Measurements from ENCODE around the gene PIBF1. TPM values are rescaled to one million over a fixed set of nuclear protein-coding genes. Genes with fewer than 3 reads are reported as not detected.
"Not testable (repeated sequence)": the region's sequence is repeated elsewhere in the genome, so short reads cannot be mapped to it uniquely, and the experiment has no call there.

Gene PIBF1
- total RNA-seq, 1 donor from 2014 or later, result 32.5 TPM

- no peak for DNase-seq (ENCODE audit: extremely low spot score, unreplicated experiment)
- TF ChIP-seq CTCF (conservative IDR thresholded peaks at IDR 0.05), result no peak
- H3K27me3 Mint-ChIP-seq, result no peaks in the 10 kb centered on the region
- peak overlapping the region; percentile 100 for H3K4me3 Mint-ChIP-seq
- H3K36me3 Mint-ChIP-seq, result peaks cover 25% of the 10 kb centered on the region
- no peaks in the 10 kb centered on the region for H3K9me3 Mint-ChIP-seq
- peaks cover 29% of the 10 kb centered on the region for H3K4me1 Mint-ChIP-seq (ENCODE audit: unreplicated experiment)
- peak overlapping the region; percentile 98 for H3K27ac Mint-ChIP-seq
These were observed 784 bp downstream of the PIBF1 start for GRCh38 chr13:72782717-72783116.

GRCh38 chr13:72784679-72785078, 2.7 kb downstream of the PIBF1 start:
- Mint-ChIP-seq H3K36me3 (peaks cover 25% of the 10 kb centered on the region), H3K4me3 (peak overlapping the region; percentile 60), H3K4me1 (ENCODE audit: unreplicated experiment) (peaks cover 29% of the 10 kb centered on the region)
- not testable (repeated sequence) for H3K27me3 Mint-ChIP-seq; H3K9me3 Mint-ChIP-seq; DNase-seq (ENCODE audit: extremely low spot score, unreplicated experiment); H3K27ac Mint-ChIP-seq

GRCh38 chr13:72788831-72789230, 6.9 kb downstream of the PIBF1 start:
- H3K36me3 Mint-ChIP-seq, result peaks cover 37% of the 10 kb centered on the region
- H3K4me3 Mint-ChIP-seq, result no peak overlapping the region
- peaks cover 15% of the 10 kb centered on the region for H3K4me1 Mint-ChIP-seq (ENCODE audit: unreplicated experiment)

GRCh38 chr13:72792640-72793039, 10.7 kb downstream of the PIBF1 start:
- Mint-ChIP-seq H3K27ac (no peak overlapping the region), H3K4me1 (ENCODE audit: unreplicated experiment) (no peaks in the 10 kb centered on the region), H3K4me3 (no peak overlapping the region), H3K9me3 (peaks cover 8% of the 10 kb centered on the region), H3K27me3 (no peaks in the 10 kb centered on the region), H3K36me3 (peaks cover 39% of the 10 kb centered on the region)
- no peak for DNase-seq (ENCODE audit: extremely low spot score, unreplicated experiment)
- no peak for TF ChIP-seq CTCF (conservative IDR thresholded peaks at IDR 0.05)

More at GRCh38 chr13:72788831-72789230, 6.9 kb downstream of the PIBF1 start:
- no peak for TF ChIP-seq CTCF (conservative IDR thresholded peaks at IDR 0.05)
- Mint-ChIP-seq H3K9me3 (peaks cover 4% of the 10 kb centered on the region), H3K27ac (peak overlapping the region; percentile 7), H3K27me3 (no peaks in the 10 kb centered on the region)
- DNase-seq (ENCODE audit: extremely low spot score, unreplicated experiment), result no peak

- H3K36me3 Mint-ChIP-seq, result peaks cover 44% of the 10 kb centered on the region
- no peak overlapping the region for H3K4me3 Mint-ChIP-seq
- H3K27ac Mint-ChIP-seq, result no peak overlapping the region
- no peak for DNase-seq (ENCODE audit: extremely low spot score, unreplicated experiment)
- peaks cover 8% of the 10 kb centered on the region for H3K4me1 Mint-ChIP-seq (ENCODE audit: unreplicated experiment)
- no peaks in the 10 kb centered on the region for H3K27me3 Mint-ChIP-seq
- TF ChIP-seq CTCF (conservative IDR thresholded peaks at IDR 0.05), result no peak
- H3K9me3 Mint-ChIP-seq, result peaks cover 4% of the 10 kb centered on the region
These were observed 16.9 kb downstream of the PIBF1 start for GRCh38 chr13:72798817-72799216.

GRCh38 chr13:72804301-72804700, 22.4 kb downstream of the PIBF1 start:
- H3K4me3 Mint-ChIP-seq, result peak overlapping the region; percentile 60
- H3K27me3 Mint-ChIP-seq, result no peaks in the 10 kb centered on the region
- H3K4me1 Mint-ChIP-seq (ENCODE audit: unreplicated experiment), result peaks cover 14% of the 10 kb centered on the region
- H3K36me3 Mint-ChIP-seq, result peaks cover 39% of the 10 kb centered on the region
- H3K9me3 Mint-ChIP-seq, result peaks cover 4% of the 10 kb centered on the region
- DNase-seq (ENCODE audit: extremely low spot score, unreplicated experiment), result no peak
- TF ChIP-seq CTCF (conservative IDR thresholded peaks at IDR 0.05), result no peak
- peak overlapping the region; percentile 89 for H3K27ac Mint-ChIP-seq

All from type B pancreatic cell (in vitro differentiated cells).